T-helper 1 cell treated with Interleukin-12 subunit alpha and Interleukin-12 subunit beta and Interleukin-4 antibody, amounts not matched to agents 30 ng/mL and 1 ng/mL, for 36 hours (primary cell): ENCODE data around the gene WDPCP. TPM values are rescaled to one million over a fixed set of nuclear protein-coding genes. Genes with fewer than 3 reads are reported as not detected.
"Not testable (repeated sequence)": the region's sequence is repeated elsewhere in the genome, so short reads cannot be mapped to it uniquely, and the experiment has no call there.

Experiments
- intact Hi-C: fragments of 100-400 bp; cut with micrococcal nuclease; formaldehyde crosslinking; loops from one replicate; pipeline ENCODE4 v1.15.1; 2024
- total RNA-seq: library from RNA; stranded (reverse); gene quantifications from 2 replicates; pipeline ENCODE4 v1.2.3, GENCODE V29; 2022

Gene WDPCP
- total RNA-seq, 1 donor from 2014 or later = 5.9 TPM

- intact Hi-C loops = no loop called here
Measured at GRCh38 chr2:63591566-63592175, 3.4 kb upstream of the WDPCP start.

- intact Hi-C loops = no loop called here
Measured at GRCh38 chr2:63590626-63591408, 2.5 kb upstream of the WDPCP start.

GRCh38 chr2:63589148-63589958 lies 1.1 kb upstream of the WDPCP start:
- intact Hi-C loops = loop anchor here (1.0 to 5.0 kb wide), 8 partner anchors 448 to 1843 kb away; partner anchors contain the start of genes CEP68, COMMD1, SERTAD2 and SLC1A4

- intact Hi-C loops = loop anchor here (1.0 to 5.0 kb wide), 21 partner anchors 253 to 1894 kb away; partner anchors contain the start of genes ACTR2, AFTPH, CCT4 and CEP68
Measured at GRCh38 chr2:63587814-63588384, 378 bp downstream of the WDPCP start.

GRCh38 chr2:63582873-63583272 lies 5.4 kb downstream of the WDPCP start:
- intact Hi-C loops = no loop called here

GRCh38 chr2:63581298-63581961 lies 6.8 kb downstream of the WDPCP start:
- intact Hi-C loops = no loop called here

GRCh38 chr2:63580651-63581297 lies 7.5 kb downstream of the WDPCP start:
- intact Hi-C loops = no loop called here

- intact Hi-C loops = no loop called here
Measured at GRCh38 chr2:63578767-63579166, 9.5 kb downstream of the WDPCP start.

GRCh38 chr2:63576546-63576945 lies 11.7 kb downstream of the WDPCP start:
- intact Hi-C loops = no loop called here

GRCh38 chr2:63573726-63574345 lies 14.4 kb downstream of the WDPCP start:
- intact Hi-C loops = not testable (repeated sequence)

GRCh38 chr2:63573026-63573425 lies 15.3 kb downstream of the WDPCP start:
- intact Hi-C loops = not testable (repeated sequence)

- intact Hi-C loops = no loop called here
Measured at GRCh38 chr2:63572001-63572400, 16.3 kb downstream of the WDPCP start.

GRCh38 chr2:63571291-63571690 lies 17.0 kb downstream of the WDPCP start:
- intact Hi-C loops = no loop called here

GRCh38 chr2:63569740-63570139 lies 18.5 kb downstream of the WDPCP start:
- intact Hi-C loops = no loop called here

- intact Hi-C loops = loop anchor here (5.0 kb wide), 1 partner anchor 195 kb away; no protein-coding TSS in a partner anchor
Measured at GRCh38 chr2:63562751-63563150, 25.5 kb downstream of the WDPCP start.

- intact Hi-C loops = not testable (repeated sequence)
Measured at GRCh38 chr2:63558922-63559321, 29.4 kb downstream of the WDPCP start.

- intact Hi-C loops = not testable (repeated sequence)
Measured at GRCh38 chr2:63557819-63558218, 30.5 kb downstream of the WDPCP start.

GRCh38 chr2:63555931-63556330 lies 32.3 kb downstream of the WDPCP start:
- intact Hi-C loops = no loop called here

GRCh38 chr2:63555299-63555698 lies 33.0 kb downstream of the WDPCP start:
- intact Hi-C loops = no loop called here

- intact Hi-C loops = no loop called here
Measured at GRCh38 chr2:63553049-63553448, 35.2 kb downstream of the WDPCP start.
